Germinal center (tissue), 1 donor: ENCODE measurements around the gene ERBB4.
"Not testable (repeated sequence)": the region's sequence is repeated elsewhere in the genome, so short reads cannot be mapped to it uniquely, and the experiment has no call there.

Source experiments
- DNase-seq: peaks from one replicate; pipeline ENCODE4 v3.0.0; 2012; ENCODE audit warnings: mixed read lengths, low spot score

Gene ERBB4

GRCh38 chr2:212528106-212528856 is 10.3 kb downstream of the ERBB4 start:
- DNase-seq = no peak

GRCh38 chr2:212526059-212526458 is 12.5 kb downstream of the ERBB4 start:
- no peak for DNase-seq

GRCh38 chr2:212523756-212524155 is 14.8 kb downstream of the ERBB4 start:
- DNase-seq = no peak

- no peak for DNase-seq
Measured at GRCh38 chr2:212520340-212520739, 18.3 kb downstream of the ERBB4 start.

- DNase-seq = no peak
Measured at GRCh38 chr2:212517693-212518092, 20.9 kb downstream of the ERBB4 start.

- no peak for DNase-seq
Measured at GRCh38 chr2:212505586-212505985, 33.0 kb downstream of the ERBB4 start.

- DNase-seq = no peak
Measured at GRCh38 chr2:212495046-212495445, 43.6 kb downstream of the ERBB4 start.

GRCh38 chr2:212494418-212495020 is 44.1 kb downstream of the ERBB4 start:
- DNase-seq = no peak

GRCh38 chr2:212489719-212490346 is 48.8 kb downstream of the ERBB4 start:
- DNase-seq = no peak

GRCh38 chr2:212488611-212489010 is 50.0 kb downstream of the ERBB4 start:
- no peak for DNase-seq

- DNase-seq = no peak
Measured at GRCh38 chr2:212484563-212485080, 54.0 kb downstream of the ERBB4 start.

GRCh38 chr2:212480447-212480846 is 58.2 kb downstream of the ERBB4 start:
- no peak for DNase-seq

GRCh38 chr2:212477571-212477970 is 61.0 kb downstream of the ERBB4 start:
- no peak for DNase-seq

- DNase-seq = no peak
Measured at GRCh38 chr2:212473211-212473610, 65.4 kb downstream of the ERBB4 start.

- DNase-seq = not testable (repeated sequence)
Measured at GRCh38 chr2:212467551-212467950, 71.1 kb downstream of the ERBB4 start.

- DNase-seq = no peak
Measured at GRCh38 chr2:212465456-212465855, 73.1 kb downstream of the ERBB4 start.

GRCh38 chr2:212461708-212462107 is 76.9 kb downstream of the ERBB4 start:
- not testable (repeated sequence) for DNase-seq

GRCh38 chr2:212454149-212454548 is 84.5 kb downstream of the ERBB4 start:
- no peak for DNase-seq

GRCh38 chr2:212451786-212452231 is 86.8 kb downstream of the ERBB4 start:
- DNase-seq = no peak

GRCh38 chr2:212448698-212449097 is 89.9 kb downstream of the ERBB4 start:
- DNase-seq = no peak

- DNase-seq = no peak
Measured at GRCh38 chr2:212441821-212442220, 96.8 kb downstream of the ERBB4 start.

- no peak for DNase-seq
Measured at GRCh38 chr2:212441141-212441540, 97.5 kb downstream of the ERBB4 start.
